ENCODE data around the gene KRT6B.
"Not testable (repeated sequence)": the region's sequence is repeated elsewhere in the genome, so short reads cannot be mapped to it uniquely, and the experiment has no call there.

Gene KRT6B

GRCh38 chr12:52464897-52465296 lies 13.0 kb upstream of the KRT6B start:
- H3K27me3 ChIP-seq (ENCODE audit: low read depth, low read length), result no peaks in the 10 kb centered on the region
- no peaks in the 10 kb centered on the region for H3K36me3 ChIP-seq (ENCODE audit: control insufficient read depth in 1 of 2, insufficient read depth in 2 of 2, low read length in 2 of 2)
- H3K4me3 ChIP-seq (ENCODE audit: low read depth in 1 of 2, low read length in 2 of 2), result no peak overlapping the region
- no peaks in the 10 kb centered on the region for H3K9me3 ChIP-seq (ENCODE audit: control insufficient read depth in 1 of 2, low read length in 2 of 2)
- H3K27ac ChIP-seq (ENCODE audit: low read length), result no peak overlapping the region
- H3K4me1 ChIP-seq (ENCODE audit: control insufficient read depth in 1 of 2, insufficient read depth in 2 of 2, low read length in 2 of 2), result peaks cover 0 to 5% of the 10 kb centered on the region in 2 donors

GRCh38 chr12:52461693-52462092 lies 9.7 kb upstream of the KRT6B start:
- no peaks in the 10 kb centered on the region for H3K9me3 ChIP-seq (ENCODE audit: control insufficient read depth in 1 of 2, low read length in 2 of 2)
- H3K27ac ChIP-seq (ENCODE audit: low read length), result no peak overlapping the region
- no peaks in the 10 kb centered on the region for H3K36me3 ChIP-seq (ENCODE audit: control insufficient read depth in 1 of 2, insufficient read depth in 2 of 2, low read length in 2 of 2)
- no peaks in the 10 kb centered on the region for H3K27me3 ChIP-seq (ENCODE audit: low read depth, low read length)
- no peak overlapping the region for H3K4me3 ChIP-seq (ENCODE audit: low read depth in 1 of 2, low read length in 2 of 2)
- H3K4me1 ChIP-seq (ENCODE audit: control insufficient read depth in 1 of 2, insufficient read depth in 2 of 2, low read length in 2 of 2), result peaks cover 0 to 5% of the 10 kb centered on the region in 2 donors

GRCh38 chr12:52458861-52459260 lies 6.9 kb upstream of the KRT6B start:
- no peak overlapping the region for H3K27ac ChIP-seq (ENCODE audit: low read length)
- no peaks in the 10 kb centered on the region for H3K27me3 ChIP-seq (ENCODE audit: low read depth, low read length)
- H3K9me3 ChIP-seq (ENCODE audit: control insufficient read depth in 1 of 2, low read length in 2 of 2), result no peaks in the 10 kb centered on the region
- no peak overlapping the region for H3K4me3 ChIP-seq (ENCODE audit: low read depth in 1 of 2, low read length in 2 of 2)
- no peaks in the 10 kb centered on the region for H3K4me1 ChIP-seq (ENCODE audit: control insufficient read depth in 1 of 2, insufficient read depth in 2 of 2, low read length in 2 of 2)
- H3K36me3 ChIP-seq (ENCODE audit: control insufficient read depth in 1 of 2, insufficient read depth in 2 of 2, low read length in 2 of 2), result no peaks in the 10 kb centered on the region

DNA sequence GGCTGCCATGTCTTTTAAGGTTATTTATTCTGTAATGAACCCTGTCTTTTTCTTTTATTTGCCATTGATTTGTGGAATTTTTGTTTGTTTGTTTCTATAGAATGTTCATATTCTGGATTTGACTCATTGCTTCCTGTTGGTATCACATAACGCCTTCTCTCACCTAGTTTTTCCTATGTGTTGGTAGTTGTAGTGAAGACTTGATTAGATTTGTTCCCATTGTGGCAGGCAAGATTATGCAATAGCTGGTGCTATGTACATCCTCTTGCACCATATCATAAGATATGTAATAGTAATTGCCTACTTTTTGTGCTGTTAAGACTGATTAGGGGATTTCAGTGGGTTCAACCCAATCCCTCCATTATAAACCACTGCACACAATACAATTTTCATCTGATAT lies 3.9 kb upstream of the KRT6B start:
- no peak overlapping the region for H3K4me3 ChIP-seq (ENCODE audit: low read depth in 1 of 2, low read length in 2 of 2)
- H3K36me3 ChIP-seq (ENCODE audit: control insufficient read depth in 1 of 2, insufficient read depth in 2 of 2, low read length in 2 of 2), result no peaks in the 10 kb centered on the region
- no peaks in the 10 kb centered on the region for H3K4me1 ChIP-seq (ENCODE audit: control insufficient read depth in 1 of 2, insufficient read depth in 2 of 2, low read length in 2 of 2)
- H3K27ac ChIP-seq (ENCODE audit: low read length), result no peak overlapping the region
- H3K27me3 ChIP-seq (ENCODE audit: low read depth, low read length), result no peaks in the 10 kb centered on the region
- no peaks in the 10 kb centered on the region for H3K9me3 ChIP-seq (ENCODE audit: control insufficient read depth in 1 of 2, low read length in 2 of 2)

DNA sequence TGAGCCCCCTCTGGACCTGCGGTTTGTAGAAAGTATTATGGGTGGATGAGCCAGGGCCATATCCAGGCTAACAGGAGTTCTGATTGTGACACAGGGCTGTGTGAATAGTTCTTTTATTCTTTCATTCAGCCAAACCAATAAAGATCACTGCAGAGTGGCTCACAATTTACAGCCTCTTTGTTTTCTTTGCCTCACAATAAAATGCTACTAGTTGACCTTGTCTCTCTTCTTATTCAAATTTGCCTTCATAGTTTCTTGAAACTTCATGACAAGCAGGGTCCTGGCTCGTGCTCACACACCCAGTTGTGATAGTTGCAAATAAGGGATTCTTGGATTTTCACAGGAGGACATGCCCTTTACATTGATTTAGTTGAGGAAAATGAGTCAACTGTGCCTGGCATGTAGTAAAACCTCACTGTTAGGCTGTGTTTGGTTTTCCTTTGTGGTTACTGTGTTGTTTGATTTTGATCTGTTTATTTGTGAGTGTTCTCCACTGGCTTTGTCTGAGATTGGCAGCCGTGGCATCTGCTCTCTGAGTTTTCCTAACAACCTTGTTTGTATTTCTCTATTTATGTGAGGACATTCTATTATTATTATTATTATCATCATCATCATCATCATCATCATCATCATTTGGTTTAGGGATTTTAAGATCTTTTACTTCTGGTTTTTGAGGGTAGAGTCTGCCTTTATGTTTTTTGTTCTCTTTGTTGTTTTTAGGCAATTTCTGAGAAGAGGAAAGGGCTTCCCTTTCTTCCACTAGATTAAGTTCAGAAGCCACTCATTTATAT lies 2.7 kb upstream of the KRT6B start:
- H3K4me1 ChIP-seq (ENCODE audit: control insufficient read depth in 1 of 2, insufficient read depth in 2 of 2, low read length in 2 of 2), result no peaks in the 10 kb centered on the region
- H3K27ac ChIP-seq (ENCODE audit: low read length), result no peak overlapping the region
- no peaks in the 10 kb centered on the region for H3K9me3 ChIP-seq (ENCODE audit: control insufficient read depth in 1 of 2, low read length in 2 of 2)
- H3K27me3 ChIP-seq (ENCODE audit: low read depth, low read length), result no peaks in the 10 kb centered on the region
- no peak overlapping the region for H3K4me3 ChIP-seq (ENCODE audit: low read depth in 1 of 2, low read length in 2 of 2)
- H3K36me3 ChIP-seq (ENCODE audit: control insufficient read depth in 1 of 2, insufficient read depth in 2 of 2, low read length in 2 of 2), result no peaks in the 10 kb centered on the region

- H3K36me3 ChIP-seq (ENCODE audit: control insufficient read depth in 1 of 2, insufficient read depth in 2 of 2, low read length in 2 of 2), result no peaks in the 10 kb centered on the region
- no peak overlapping the region for H3K27ac ChIP-seq (ENCODE audit: low read length)
- H3K27me3 ChIP-seq (ENCODE audit: low read depth, low read length), result no peaks in the 10 kb centered on the region
- no peak overlapping the region for H3K4me3 ChIP-seq (ENCODE audit: low read depth in 1 of 2, low read length in 2 of 2)
- no peaks in the 10 kb centered on the region for H3K9me3 ChIP-seq (ENCODE audit: control insufficient read depth in 1 of 2, low read length in 2 of 2)
- no peaks in the 10 kb centered on the region for H3K4me1 ChIP-seq (ENCODE audit: control insufficient read depth in 1 of 2, insufficient read depth in 2 of 2, low read length in 2 of 2)
Measured at GRCh38 chr12:52448228-52448627, 3.7 kb downstream of the KRT6B start.

DNA sequence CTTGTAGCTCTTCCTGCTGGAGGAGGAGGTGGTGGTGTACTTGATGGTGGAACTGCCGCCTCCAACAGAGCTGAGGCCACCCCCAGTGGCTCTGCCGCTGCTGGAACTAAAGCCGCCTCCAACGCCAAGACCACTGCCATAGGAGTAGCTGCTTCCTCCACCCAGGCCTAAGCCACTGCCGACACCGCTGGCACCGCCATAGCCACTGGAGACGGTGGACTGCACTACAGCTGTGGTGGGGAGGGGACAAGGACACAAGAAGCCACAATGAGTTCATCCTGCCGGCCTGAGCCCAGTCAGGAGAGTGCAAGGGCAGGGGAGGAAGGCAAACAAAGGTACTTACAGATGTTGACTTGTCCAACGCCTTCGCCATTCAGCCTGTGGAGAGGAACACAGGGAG lies 4.8 kb downstream of the KRT6B start:
- H3K27ac ChIP-seq (ENCODE audit: low read length); H3K27me3 ChIP-seq (ENCODE audit: low read depth, low read length); H3K9me3 ChIP-seq (ENCODE audit: control insufficient read depth in 1 of 2, low read length in 2 of 2); H3K36me3 ChIP-seq (ENCODE audit: control insufficient read depth in 1 of 2, insufficient read depth in 2 of 2, low read length in 2 of 2); H3K4me1 ChIP-seq (ENCODE audit: control insufficient read depth in 1 of 2, insufficient read depth in 2 of 2, low read length in 2 of 2); H3K4me3 ChIP-seq (ENCODE audit: low read depth in 1 of 2, low read length in 2 of 2): not testable (repeated sequence)

GRCh38 chr12:52446367-52447045 lies 5.4 kb downstream of the KRT6B start:
- no peaks in the 10 kb centered on the region for H3K36me3 ChIP-seq (ENCODE audit: control insufficient read depth in 1 of 2, insufficient read depth in 2 of 2, low read length in 2 of 2)
- H3K9me3 ChIP-seq (ENCODE audit: control insufficient read depth in 1 of 2, low read length in 2 of 2), result no peaks in the 10 kb centered on the region
- no peak overlapping the region for H3K4me3 ChIP-seq (ENCODE audit: low read depth in 1 of 2, low read length in 2 of 2)
- H3K27ac ChIP-seq (ENCODE audit: low read length), result no peak overlapping the region
- H3K4me1 ChIP-seq (ENCODE audit: control insufficient read depth in 1 of 2, insufficient read depth in 2 of 2, low read length in 2 of 2), result no peaks in the 10 kb centered on the region
- H3K27me3 ChIP-seq (ENCODE audit: low read depth, low read length), result no peaks in the 10 kb centered on the region

GRCh38 chr12:52445876-52446275 lies 6.1 kb downstream of the KRT6B start:
- Histone ChIP-seq H3K4me3 (ENCODE audit: low read depth in 1 of 2, low read length in 2 of 2) (no peak overlapping the region), H3K36me3 (ENCODE audit: control insufficient read depth in 1 of 2, insufficient read depth in 2 of 2, low read length in 2 of 2) (no peaks in the 10 kb centered on the region), H3K27me3 (ENCODE audit: low read depth, low read length) (no peaks in the 10 kb centered on the region), H3K4me1 (ENCODE audit: control insufficient read depth in 1 of 2, insufficient read depth in 2 of 2, low read length in 2 of 2) (no peaks in the 10 kb centered on the region), H3K27ac (ENCODE audit: low read length) (no peak overlapping the region), H3K9me3 (ENCODE audit: control insufficient read depth in 1 of 2, low read length in 2 of 2) (no peaks in the 10 kb centered on the region)

DNA sequence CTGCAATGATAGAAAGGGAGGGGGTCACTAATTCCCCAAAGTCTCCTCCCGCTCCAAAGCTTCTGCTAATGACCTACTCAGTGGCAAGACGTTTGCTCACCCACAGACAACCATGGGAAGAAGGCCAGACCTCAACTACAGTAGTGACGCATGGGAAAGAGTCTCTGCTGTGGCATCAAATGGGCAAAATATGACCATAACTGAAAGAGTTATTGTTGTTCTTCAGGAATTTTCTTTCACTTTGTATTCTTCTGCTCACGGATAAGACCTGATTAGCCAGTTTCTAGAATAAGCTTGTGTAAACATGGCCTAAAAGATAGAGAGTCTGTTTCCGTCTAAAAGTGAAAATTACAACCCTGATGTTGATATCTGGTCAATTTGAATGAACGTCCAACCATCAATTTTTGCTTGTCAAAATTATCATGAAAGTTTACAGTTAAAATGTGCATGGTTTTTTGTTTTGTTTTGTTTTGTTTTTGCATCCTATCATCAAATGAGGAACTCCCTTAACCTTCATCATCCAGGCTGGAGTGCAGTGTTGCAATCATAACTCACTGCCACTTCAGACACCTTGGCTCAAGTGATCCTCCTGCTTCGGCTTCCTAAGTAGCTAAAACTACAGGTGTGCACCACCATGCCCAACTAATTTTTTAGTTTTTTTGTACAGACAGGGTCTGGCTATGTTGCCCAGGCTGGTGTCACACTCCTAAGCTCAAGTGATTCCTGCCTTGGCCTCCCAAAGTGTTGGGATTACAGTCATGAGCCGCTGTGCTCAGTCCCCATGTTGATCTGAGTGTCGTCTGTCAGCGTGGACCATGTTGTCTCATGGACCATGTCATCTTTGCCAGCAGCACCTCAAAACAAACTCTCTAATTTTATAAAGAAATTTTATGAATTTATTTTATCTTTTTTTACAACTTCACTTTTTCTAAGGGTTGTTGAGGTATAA lies 7.0 kb downstream of the KRT6B start:
- H3K27ac ChIP-seq (ENCODE audit: low read length), result no peak overlapping the region
- H3K9me3 ChIP-seq (ENCODE audit: control insufficient read depth in 1 of 2, low read length in 2 of 2), result no peaks in the 10 kb centered on the region
- H3K4me1 ChIP-seq (ENCODE audit: control insufficient read depth in 1 of 2, insufficient read depth in 2 of 2, low read length in 2 of 2), result no peaks in the 10 kb centered on the region
- no peaks in the 10 kb centered on the region for H3K36me3 ChIP-seq (ENCODE audit: control insufficient read depth in 1 of 2, insufficient read depth in 2 of 2, low read length in 2 of 2)
- no peaks in the 10 kb centered on the region for H3K27me3 ChIP-seq (ENCODE audit: low read depth, low read length)
- H3K4me3 ChIP-seq (ENCODE audit: low read depth in 1 of 2, low read length in 2 of 2), result no peak overlapping the region

DNA sequence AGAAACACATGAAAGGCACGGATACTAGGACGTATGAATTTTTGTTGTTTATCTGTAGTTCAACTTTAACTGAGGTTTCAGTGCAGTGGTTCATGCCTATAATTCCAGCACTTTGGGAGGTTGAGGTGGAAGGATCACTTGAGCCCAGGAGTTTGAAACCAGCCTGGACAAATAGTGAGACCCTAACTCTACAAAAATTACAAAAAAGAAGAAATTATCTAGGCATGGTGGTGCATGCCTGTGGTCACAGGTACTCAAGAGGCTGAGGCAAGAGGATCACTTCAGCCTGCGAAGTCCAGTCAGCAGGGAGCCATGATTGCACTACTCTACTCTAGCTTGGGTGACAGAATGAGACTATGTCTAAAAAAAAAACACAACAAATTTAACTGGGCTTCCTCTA lies 8.0 kb downstream of the KRT6B start:
- no peaks in the 10 kb centered on the region for H3K4me1 ChIP-seq (ENCODE audit: control insufficient read depth in 1 of 2, insufficient read depth in 2 of 2, low read length in 2 of 2)
- H3K36me3 ChIP-seq (ENCODE audit: control insufficient read depth in 1 of 2, insufficient read depth in 2 of 2, low read length in 2 of 2), result no peaks in the 10 kb centered on the region
- H3K27me3 ChIP-seq (ENCODE audit: low read depth, low read length), result no peaks in the 10 kb centered on the region
- no peak overlapping the region for H3K27ac ChIP-seq (ENCODE audit: low read length)
- no peak overlapping the region for H3K4me3 ChIP-seq (ENCODE audit: low read depth in 1 of 2, low read length in 2 of 2)
- no peaks in the 10 kb centered on the region for H3K9me3 ChIP-seq (ENCODE audit: control insufficient read depth in 1 of 2, low read length in 2 of 2)
